Hippocampal formation (tissue), 2 donors: ENCODE measurements around the gene STRN4.
A peak's percentile ranks its signal among the peaks of the same experiment; 100 is the strongest.
"Not testable (repeated sequence)": the region's sequence is repeated elsewhere in the genome, so short reads cannot be mapped to it uniquely, and the experiment has no call there.

Experiments used
- DNase-seq, 2 donors: peaks; one replicate each; lab custom pipeline; 2025; lab: John Stamatoyannopoulos, UW

STRN4 gene

GRCh38 chr19:46772170-46773017 is 26.1 kb upstream of the STRN4 start:
- no peak for DNase-seq

DNA sequence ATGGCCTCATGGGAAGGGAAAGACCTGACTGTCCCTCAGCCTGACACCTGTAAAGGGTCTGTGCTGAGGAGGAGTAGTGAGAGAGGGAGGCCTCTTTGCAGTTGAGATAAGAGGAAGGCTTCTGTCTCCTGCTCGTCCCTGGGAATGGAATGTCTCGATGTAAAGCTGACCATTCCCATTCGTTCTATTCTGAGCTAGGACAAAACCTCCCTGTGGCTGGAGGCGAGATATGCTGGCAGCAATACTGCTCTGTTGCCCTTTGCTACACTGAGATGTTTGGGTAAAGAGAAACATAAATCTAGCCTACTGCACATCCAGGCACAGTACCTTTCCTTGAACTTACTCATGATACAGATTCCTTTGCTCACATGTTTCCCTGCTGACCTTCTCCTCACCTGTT is 22.5 kb upstream of the STRN4 start:
- not testable (repeated sequence) for DNase-seq

DNA sequence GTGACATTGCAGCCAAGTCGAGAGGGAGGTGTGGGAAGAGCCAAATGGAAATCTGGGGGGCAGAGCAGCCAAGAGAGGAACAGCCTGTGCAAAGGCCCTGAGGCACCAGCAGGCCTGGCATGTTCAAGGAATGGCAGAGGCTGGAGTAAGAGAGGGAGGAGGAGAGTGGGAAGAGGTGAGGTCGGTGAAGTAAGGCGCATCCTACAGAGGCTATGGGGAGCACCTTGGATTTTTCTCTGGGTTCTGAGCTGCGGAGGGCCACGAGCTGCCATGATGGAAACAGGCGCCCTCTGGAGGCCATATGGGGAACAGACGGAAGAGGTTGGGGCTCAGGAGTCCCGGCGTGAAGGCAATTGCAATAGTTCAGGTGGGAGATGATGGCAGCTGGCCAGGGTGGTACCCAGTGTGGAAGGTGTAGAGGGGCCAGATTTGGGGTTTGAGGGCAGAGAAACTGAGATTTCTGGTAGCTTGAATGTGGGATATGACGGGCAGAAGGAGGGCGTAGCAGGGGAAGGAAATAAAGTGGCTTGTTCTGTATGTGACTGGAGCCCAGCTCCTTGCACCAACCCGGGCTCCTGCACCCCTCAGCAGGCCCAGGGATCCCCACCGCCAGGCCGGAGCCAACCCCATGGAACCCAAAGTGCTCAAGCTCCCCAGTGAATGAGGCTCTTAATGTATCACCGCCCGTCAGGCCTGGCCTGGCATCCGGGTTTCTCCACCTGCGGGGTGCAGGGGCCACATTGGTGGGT is 20.5 kb upstream of the STRN4 start:
- no peak for DNase-seq

- DNase-seq = no peak
These were observed 18.6 kb upstream of the STRN4 start for GRCh38 chr19:46764817-46765291.

DNA sequence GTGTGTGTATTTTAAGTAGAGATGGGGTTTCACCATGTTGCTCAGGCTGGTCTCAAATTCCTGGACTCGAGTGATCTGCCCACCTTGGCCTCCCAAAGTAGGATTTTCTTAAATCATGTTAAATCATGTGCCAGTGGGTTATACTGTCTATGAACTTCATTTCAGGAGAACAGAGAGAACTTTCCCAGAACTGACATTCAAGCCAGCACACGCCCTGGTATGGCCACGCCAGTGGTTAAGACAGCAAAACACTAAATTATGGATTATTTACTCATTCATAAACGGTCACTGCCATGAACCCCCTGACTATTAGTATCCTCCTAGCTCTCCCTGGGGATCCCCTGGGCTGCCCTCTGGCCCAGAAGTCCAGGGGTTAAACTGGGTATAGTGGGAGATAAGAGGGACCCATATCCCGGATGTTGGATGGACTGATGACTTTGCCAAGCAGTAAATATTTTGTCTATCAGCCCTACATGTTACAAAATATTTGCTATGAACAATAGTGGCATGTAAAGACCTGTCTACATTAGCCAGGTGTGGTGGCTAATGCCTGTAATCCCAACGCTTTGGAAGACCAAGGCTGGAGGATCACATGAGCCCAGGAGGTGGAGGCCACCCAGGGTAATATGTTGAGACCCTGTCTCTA is 16.1 kb upstream of the STRN4 start:
- no peak for DNase-seq

DNA sequence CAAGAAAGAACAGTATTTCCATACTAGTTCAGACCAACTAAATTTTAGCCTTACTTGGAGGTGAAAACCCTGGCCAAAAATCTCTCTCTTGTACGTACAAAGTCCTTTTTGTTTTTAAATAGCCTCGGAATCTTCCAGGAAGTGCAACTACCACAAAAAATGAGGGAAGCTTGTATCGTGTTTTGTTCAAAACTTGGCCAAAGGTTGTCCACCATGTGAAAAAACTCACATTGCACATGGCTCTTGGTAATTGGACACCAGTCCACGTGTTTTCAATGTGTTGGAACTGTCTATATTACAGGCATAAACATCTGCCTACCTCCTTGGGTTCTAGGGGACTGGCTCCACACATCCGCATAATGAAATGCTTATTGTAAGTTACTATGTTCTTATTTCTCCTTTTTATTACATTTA is 15.2 kb upstream of the STRN4 start:
- DNase-seq = no peak

DNA sequence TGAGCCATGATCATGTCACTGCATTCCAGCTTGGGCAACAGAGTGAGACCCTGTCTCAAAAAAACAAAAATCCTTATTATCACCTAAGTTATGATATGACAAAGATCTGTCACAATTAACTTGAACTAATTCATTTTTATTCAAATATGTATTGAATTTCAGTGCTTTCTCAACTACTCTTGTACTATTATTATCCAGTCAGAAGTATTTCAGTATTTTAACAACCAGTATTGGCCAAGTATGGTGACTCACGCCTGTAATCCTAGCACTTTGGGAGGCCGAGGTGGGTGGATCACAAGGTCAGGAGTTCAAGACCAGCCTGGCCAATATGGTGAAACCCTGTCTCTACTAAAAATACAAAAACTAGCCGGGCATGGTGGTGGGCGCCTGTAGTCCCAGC is 14.6 kb upstream of the STRN4 start:
- DNase-seq = not testable (repeated sequence)

DNA sequence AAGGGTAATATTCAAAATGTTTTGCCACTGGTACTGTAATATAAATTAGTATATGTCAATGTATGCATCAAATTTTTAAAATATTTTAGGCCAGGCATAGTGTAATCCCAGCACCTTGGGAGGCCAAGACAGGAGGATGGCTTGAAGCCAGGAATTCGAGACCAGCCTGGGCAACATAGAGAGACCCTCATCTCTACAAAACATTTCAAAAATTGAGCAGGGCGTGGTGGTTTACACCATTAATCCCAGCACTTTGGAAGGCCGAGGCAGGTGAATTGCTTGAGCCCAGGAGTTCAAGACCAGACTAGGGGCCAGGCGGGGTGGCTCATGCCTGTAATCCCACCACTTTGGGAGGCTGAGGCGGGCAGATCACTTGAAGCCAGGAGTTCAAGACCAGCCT is 14.1 kb upstream of the STRN4 start:
- no peak for DNase-seq

- no peak for DNase-seq
These were observed 13.6 kb upstream of the STRN4 start for GRCh38 chr19:46759817-46760333.

DNA sequence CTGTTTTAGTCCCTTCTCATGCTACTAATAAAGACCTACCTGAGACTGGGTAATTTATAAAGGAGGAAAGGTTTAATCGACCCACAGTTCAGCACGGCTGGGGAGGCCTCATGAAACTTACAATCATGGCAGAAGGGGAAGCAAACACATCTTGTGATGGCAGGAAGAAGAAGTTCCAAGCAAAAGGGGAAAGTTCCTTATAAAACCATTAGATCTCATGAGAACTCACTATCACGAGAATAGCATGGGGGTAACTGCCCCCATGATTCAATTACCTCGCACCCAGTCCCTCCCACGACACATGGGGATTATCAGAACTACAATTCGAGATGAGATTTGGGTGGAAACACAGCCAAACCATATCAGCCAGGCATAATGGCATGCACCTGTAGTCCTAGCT is 13.0 kb upstream of the STRN4 start:
- DNase-seq = no peak

DNA sequence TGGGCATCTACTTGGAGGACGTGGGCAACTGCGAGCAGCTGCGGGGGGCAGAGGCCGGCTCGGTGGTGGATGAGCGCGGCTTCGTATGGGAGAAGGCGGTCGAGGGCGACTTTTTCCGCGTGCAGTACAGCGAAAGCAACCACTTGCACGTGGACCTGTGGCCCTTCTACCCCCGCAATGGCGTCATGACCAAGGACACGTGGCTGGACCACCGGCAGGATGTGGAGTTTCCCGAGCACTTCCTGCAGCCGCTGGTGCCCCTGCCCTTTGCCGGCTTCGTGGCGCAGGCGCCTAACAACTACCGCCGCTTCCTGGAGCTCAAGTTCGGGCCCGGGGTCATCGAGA is 10.3 kb upstream of the STRN4 start:
- no peak for DNase-seq

DNA sequence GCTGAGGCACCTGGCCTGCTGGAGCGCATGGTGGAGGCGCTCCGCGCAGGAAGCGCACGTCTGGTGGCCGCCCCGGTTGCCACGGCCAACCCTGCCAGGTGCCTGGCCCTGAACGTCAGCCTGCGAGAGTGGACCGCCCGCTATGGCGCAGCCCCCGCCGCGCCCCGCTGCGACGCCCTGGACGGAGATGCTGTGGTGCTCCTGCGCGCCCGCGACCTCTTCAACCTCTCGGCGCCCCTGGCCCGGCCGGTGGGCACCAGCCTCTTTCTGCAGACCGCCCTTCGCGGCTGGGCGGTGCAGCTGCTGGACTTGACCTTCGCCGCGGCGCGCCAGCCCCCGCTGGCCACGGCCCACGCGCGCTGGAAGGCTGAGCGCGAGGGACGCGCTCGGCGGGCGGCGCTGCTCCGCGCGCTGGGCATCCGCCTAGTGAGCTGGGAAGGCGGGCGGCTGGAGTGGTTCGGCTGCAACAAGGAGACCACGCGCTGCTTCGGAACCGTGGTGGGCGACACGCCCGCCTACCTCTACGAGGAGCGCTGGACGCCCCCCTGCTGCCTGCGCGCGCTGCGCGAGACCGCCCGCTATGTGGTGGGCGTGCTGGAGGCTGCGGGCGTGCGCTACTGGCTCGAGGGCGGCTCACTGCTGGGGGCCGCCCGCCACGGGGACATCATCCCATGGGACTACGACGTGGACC is 9.7 kb upstream of the STRN4 start:
- DNase-seq = no peak

DNA sequence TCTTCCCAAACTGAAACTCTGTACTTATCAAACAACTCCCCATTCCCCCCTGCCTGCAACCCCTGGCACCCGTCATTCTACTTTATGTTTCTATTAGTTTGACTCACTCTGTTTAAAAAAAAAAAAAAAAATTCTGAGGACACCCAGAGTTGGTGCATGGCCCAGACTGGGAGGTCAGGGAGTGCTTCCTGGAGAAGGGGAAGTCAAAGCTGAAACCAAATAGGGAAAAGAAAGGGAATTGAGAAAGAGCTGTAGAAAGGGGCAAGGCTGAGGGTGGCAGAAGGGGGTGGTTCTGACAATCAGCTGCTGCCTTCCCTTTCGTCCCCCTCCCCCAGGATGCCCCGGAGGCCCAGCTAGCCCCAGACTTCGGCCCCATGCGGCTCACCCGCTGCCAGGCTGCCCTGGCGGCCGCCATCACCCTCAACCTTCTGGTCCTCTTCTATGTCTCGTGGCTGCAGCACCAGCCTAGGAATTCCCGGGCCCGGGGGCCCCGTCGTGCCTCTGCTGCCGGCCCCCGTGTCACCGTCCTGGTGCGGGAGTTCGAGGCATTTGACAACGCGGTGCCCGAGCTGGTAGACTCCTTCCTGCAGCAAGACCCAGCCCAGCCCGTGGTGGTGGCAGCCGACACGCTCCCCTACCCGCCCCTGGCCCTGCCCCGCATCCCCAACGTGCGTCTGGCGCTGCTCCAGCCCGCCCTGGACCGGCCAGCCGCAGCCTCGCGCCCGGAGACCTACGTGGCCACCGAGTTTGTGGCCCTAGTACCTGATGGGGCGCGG is 9.0 kb upstream of the STRN4 start:
- DNase-seq = no peak

GRCh38 chr19:46753420-46754155 is 7.3 kb upstream of the STRN4 start:
- no peak for DNase-seq

DNA sequence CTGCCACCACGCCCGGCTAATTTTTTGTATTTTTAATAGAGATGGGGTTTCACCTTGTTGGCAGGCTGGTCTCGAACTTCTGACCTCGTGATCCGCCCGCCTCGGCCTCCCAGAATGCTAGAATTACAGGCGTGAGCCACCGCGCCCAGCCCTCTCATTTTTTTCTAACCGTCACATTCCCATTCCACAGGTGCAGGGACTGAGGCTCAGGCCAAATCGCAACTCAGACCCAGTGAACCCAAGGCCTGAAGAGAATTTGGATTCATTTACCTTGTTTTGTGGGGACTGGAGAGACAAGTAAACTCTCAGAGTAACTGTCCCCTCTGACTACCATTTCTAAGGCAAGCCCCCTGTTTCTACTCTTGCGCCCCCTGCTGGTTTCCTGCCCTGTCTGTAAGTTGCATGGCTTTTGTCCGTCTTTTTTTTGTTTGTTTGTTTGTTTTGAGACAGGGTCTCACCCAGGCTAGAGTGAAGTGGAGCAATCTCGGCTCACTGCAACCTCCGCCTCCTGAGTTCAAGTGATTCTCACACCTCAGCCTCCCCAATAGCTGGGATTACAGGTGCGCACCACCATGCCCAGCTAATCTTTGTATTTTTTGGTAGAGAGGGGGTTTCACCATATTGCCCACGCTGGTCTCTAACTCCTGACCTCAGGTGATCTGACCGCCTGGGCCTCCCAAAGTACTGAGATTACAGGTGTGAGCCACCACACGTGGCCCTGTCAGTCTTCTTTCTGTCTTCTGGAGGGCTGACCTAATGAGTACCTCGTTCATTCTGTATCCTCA is 2.3 kb upstream of the STRN4 start:
- DNase-seq = peak in 1 of 2 donors; percentile 25

- peak in 1 of 2 donors; percentile 26 for DNase-seq
These were observed 549 bp downstream of the STRN4 start, which contains the start of gene FKRP for GRCh38 chr19:46745521-46746280. Gene FKRP, plus strand, starts transcription at chr19:46746057. Its CDS starts 9,394 bp downstream, at chr19:46755451.

GRCh38 chr19:46745030-46745429 is 1.2 kb downstream of the STRN4 start:
- DNase-seq = no peak

DNA sequence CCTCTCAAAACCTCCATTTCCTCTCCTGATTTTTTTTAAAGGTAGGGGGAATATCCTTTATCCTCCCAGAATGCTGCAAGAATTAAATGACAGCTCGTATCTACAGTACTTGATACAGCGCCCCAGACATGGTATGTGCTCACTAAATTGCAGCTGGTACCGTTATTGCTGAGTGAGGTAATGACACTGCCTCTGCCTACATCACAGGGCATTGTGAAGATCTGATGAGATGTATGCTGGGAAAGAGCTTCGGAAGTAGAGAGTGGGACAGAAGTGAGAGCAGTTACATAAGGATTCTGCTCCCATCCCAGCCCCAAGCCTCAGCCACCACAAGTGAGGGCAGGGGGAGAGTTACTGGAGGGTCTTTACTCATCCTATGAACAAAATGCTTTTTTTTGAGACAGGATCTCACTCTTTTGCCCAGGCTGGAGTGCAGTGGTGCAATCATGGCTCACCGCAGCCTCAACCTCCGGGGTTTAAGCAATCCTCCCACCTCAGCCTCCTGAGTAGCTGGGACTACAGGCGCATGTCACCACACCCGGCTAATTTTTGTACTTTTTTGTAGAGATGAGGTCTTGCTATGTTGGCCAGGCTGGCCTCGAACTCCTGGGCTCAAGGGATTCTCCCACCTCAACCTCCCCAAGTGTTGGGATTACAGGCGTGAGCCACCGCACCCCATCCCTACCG is 2.1 kb downstream of the STRN4 start:
- no peak for DNase-seq
